Measurements from ENCODE around the gene MTHFR.

DNA sequence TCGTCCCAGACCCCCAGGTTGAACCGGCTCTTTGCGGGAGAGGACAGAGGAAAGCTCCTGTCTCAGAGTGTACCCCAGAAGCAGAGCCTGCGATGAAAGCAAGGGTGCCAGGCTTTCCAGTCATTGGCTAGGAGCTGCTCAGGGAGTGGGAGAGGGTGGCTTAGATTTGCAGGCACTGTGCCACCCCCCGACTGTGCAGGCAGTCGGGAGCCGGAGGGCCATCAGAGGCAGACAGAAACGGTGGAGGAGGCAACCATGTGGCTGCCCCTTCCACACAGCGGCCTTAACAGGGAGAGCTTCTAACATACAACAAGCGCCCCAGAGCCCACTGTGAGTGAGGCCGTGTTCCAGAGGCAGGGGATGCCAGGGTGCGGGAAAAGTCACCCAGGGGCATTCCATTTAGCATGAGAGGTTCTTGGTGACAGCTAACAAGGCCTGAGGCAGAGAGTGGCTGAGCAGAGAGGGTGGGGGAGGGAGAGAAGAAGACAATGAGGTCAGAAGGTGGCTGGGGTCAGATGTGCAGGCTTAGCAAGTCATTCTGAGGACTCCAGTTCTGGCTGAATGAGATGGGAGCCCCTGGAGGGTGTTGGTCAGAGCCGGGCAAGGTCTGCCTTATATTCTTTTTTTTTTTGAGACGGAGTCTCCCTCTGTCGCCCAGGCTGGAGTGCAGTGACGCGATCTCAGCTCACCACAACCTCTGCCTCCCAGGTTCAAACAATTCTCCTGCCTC, 53.2 kb downstream of the MTHFR start:
- TF ChIP-seq, protein P1, sequence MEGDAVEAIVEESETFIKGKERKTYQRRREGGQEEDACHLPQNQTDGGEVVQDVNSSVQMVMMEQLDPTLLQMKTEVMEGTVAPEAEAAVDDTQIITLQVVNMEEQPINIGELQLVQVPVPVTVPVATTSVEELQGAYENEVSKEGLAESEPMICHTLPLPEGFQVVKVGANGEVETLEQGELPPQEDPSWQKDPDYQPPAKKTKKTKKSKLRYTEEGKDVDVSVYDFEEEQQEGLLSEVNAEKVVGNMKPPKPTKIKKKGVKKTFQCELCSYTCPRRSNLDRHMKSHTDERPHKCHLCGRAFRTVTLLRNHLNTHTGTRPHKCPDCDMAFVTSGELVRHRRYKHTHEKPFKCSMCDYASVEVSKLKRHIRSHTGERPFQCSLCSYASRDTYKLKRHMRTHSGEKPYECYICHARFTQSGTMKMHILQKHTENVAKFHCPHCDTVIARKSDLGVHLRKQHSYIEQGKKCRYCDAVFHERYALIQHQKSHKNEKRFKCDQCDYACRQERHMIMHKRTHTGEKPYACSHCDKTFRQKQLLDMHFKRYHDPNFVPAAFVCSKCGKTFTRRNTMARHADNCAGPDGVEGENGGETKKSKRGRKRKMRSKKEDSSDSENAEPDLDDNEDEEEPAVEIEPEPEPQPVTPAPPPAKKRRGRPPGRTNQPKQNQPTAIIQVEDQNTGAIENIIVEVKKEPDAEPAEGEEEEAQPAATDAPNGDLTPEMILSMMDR (IDR thresholded peaks at IDR 0.05; ENCODE audit: low read length) = no peak
- TF ChIP-seq EZH2 (IDR thresholded peaks at IDR 0.05; ENCODE audit: borderline replicate concordance, low read length) = no peak
